Glutamatergic neuron (in vitro differentiated cells): ENCODE measurements around the gene KLHL7. TPM values are rescaled to one million over a fixed set of nuclear protein-coding genes. Genes with fewer than 3 reads are reported as not detected.

Experiments
- DNase-seq: peaks from one replicate; pipeline ENCODE4 v3.0.0; 2022
- H3K27ac Mint-ChIP-seq: one replicate; pipeline ENCODE4 v1.8.0; 2020; ENCODE audit warnings: mild to moderate bottlenecking, mixed read lengths, inconsistent platforms; ENCODE audit not compliant: unreplicated experiment
- H3K27me3 Mint-ChIP-seq: one replicate; pipeline ENCODE4 v1.8.0; 2020; ENCODE audit warnings: mild to moderate bottlenecking, moderate library complexity, mixed read lengths, inconsistent platforms; ENCODE audit not compliant: unreplicated experiment
- H3K36me3 Mint-ChIP-seq: one replicate; pipeline ENCODE4 v1.8.0; 2020; ENCODE audit warnings: mild to moderate bottlenecking, mixed read lengths, inconsistent platforms; ENCODE audit not compliant: unreplicated experiment
- H3K4me1 Mint-ChIP-seq: one replicate; pipeline ENCODE4 v1.8.0; 2020; ENCODE audit warnings: mild to moderate bottlenecking, low read depth, mixed read lengths, inconsistent platforms; ENCODE audit not compliant: unreplicated experiment
- H3K4me3 Mint-ChIP-seq: one replicate; pipeline ENCODE4 v1.8.0; 2020; ENCODE audit warnings: mild to moderate bottlenecking, mixed read lengths, inconsistent platforms; ENCODE audit not compliant: unreplicated experiment
- H3K9me3 Mint-ChIP-seq: one replicate; pipeline ENCODE4 v1.8.0; 2020; ENCODE audit warnings: mild to moderate bottlenecking, moderate library complexity, mixed read lengths, inconsistent platforms; ENCODE audit not compliant: unreplicated experiment
- CTCF ChIP-seq: fragments of 200-600 bp; sonication (generic); IDR thresholded peaks from one replicate; pipeline ENCODE4 v1.5.0; 2021; ENCODE audit not compliant: partially characterized antibody, unreplicated experiment
- total RNA-seq: library from RNA; stranded (reverse); fragmentation: NEBNext Ultra II Directional; extraction: Animal tissue kit (Norgen Biotek cat#: 25700); gene quantifications from one replicate; pipeline ENCODE4 v1.2.1, GENCODE V29; 2021; ENCODE audit not compliant: unreplicated experiment

Gene KLHL7
- total RNA-seq, 1 donor from 2014 or later: 86.7 TPM

GRCh38 chr7:23076772-23077171 lies 28.8 kb upstream of the KLHL7 start:
- no peak for TF ChIP-seq CTCF
- Mint-ChIP-seq H3K27me3 (peaks cover 2% of the 10 kb centered on the region), H3K36me3 (no peaks in the 10 kb centered on the region), H3K9me3 (no peaks in the 10 kb centered on the region), H3K4me1 (peaks cover 4% of the 10 kb centered on the region), H3K4me3 (no peak overlapping the region), H3K27ac (no peak overlapping the region)
- no peak for DNase-seq

GRCh38 chr7:23093111-23093510 lies 12.5 kb upstream of the KLHL7 start:
- H3K36me3 Mint-ChIP-seq: no peaks in the 10 kb centered on the region
- DNase-seq: no peak
- H3K27ac Mint-ChIP-seq: no peak overlapping the region
- no peaks in the 10 kb centered on the region for H3K27me3 Mint-ChIP-seq
- H3K4me1 Mint-ChIP-seq: no peaks in the 10 kb centered on the region
- TF ChIP-seq CTCF: no peak
- H3K4me3 Mint-ChIP-seq: no peak overlapping the region
- peaks cover 1% of the 10 kb centered on the region for H3K9me3 Mint-ChIP-seq

GRCh38 chr7:23093546-23093945 lies 12.0 kb upstream of the KLHL7 start:
- Mint-ChIP-seq H3K27me3 (no peaks in the 10 kb centered on the region), H3K4me3 (no peak overlapping the region), H3K9me3 (peaks cover 1% of the 10 kb centered on the region), H3K27ac (no peak overlapping the region), H3K4me1 (no peaks in the 10 kb centered on the region), H3K36me3 (no peaks in the 10 kb centered on the region)
- no peak for TF ChIP-seq CTCF
- DNase-seq: no peak

- no peak for DNase-seq
- Mint-ChIP-seq H3K4me3 (no peak overlapping the region), H3K4me1 (no peaks in the 10 kb centered on the region), H3K27me3 (no peaks in the 10 kb centered on the region), H3K36me3 (no peaks in the 10 kb centered on the region), H3K27ac (no peak overlapping the region), H3K9me3 (peaks cover 1% of the 10 kb centered on the region)
- no peak for TF ChIP-seq CTCF
These were observed 8.9 kb upstream of the KLHL7 start for GRCh38 chr7:23096518-23097290.

- H3K9me3 Mint-ChIP-seq: peaks cover 1% of the 10 kb centered on the region
- H3K4me3 Mint-ChIP-seq: no peak overlapping the region
- no peak for DNase-seq
- no peak overlapping the region for H3K27ac Mint-ChIP-seq
- no peaks in the 10 kb centered on the region for H3K4me1 Mint-ChIP-seq
- no peaks in the 10 kb centered on the region for H3K27me3 Mint-ChIP-seq
- TF ChIP-seq CTCF: no peak
- H3K36me3 Mint-ChIP-seq: peaks cover 9% of the 10 kb centered on the region
These were observed 7.6 kb upstream of the KLHL7 start for GRCh38 chr7:23098029-23098428.
